ENCODE results near the gene WFDC8. TPM values are rescaled to one million over a fixed set of nuclear protein-coding genes. Genes with fewer than 3 reads are reported as not detected.

The WFDC8 gene
- total RNA-seq (under 1 TPM in 1 of 7 donors, not detected in 6; 0.23 TPM), polyA plus RNA-seq (not detected)
- long read RNA-seq, donor 1, result 0 reads
- long read RNA-seq, donor 2, result 0 reads
- long read RNA-seq, donor 3, result 0 reads

DNA sequence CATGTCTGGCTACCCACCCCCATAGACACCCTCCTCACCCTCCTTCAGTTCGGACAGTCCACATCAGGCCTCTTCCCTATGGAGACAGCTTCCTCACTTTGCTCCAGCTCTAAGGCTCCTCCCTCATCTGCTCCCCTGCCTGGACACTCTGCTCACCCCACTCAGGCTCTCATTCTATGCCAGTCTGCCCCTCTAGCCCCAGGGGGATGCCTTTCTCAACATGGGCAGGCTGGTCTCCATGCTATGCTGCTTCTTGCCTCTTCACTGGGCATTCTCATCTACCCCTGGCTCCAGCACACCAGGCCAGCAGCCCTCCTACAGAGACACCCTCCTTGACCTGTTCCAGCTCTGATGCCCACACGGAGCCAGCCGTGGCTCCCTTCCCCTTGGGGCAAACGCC, at the start of gene WFDC8:
TSS of gene WFDC8 (minus strand) at position 101 of the 400 bp plus-strand sequence. CDS start at position 64, 37 bp downstream.
- Histone ChIP-seq H3K27ac (no peak within 1 kb of the TSS), H3K27me3 (no peaks in the 10 kb centered on the region), H3K4me3 (no peak within 1 kb of the TSS), H3K9me3 (no peaks in the 10 kb centered on the region), H3K4me1 (ENCODE audit: insufficient read depth) (no peaks in the 10 kb centered on the region), H3K36me3 (no peaks in the 10 kb centered on the region)
- no peak for DNase-seq
- WGBS, 3 donors, result 55 to 74% (median 56%) methylated on average over 4 of the region's 4 CpGs
- TF ChIP-seq, protein P1, sequence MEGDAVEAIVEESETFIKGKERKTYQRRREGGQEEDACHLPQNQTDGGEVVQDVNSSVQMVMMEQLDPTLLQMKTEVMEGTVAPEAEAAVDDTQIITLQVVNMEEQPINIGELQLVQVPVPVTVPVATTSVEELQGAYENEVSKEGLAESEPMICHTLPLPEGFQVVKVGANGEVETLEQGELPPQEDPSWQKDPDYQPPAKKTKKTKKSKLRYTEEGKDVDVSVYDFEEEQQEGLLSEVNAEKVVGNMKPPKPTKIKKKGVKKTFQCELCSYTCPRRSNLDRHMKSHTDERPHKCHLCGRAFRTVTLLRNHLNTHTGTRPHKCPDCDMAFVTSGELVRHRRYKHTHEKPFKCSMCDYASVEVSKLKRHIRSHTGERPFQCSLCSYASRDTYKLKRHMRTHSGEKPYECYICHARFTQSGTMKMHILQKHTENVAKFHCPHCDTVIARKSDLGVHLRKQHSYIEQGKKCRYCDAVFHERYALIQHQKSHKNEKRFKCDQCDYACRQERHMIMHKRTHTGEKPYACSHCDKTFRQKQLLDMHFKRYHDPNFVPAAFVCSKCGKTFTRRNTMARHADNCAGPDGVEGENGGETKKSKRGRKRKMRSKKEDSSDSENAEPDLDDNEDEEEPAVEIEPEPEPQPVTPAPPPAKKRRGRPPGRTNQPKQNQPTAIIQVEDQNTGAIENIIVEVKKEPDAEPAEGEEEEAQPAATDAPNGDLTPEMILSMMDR (IDR thresholded peaks at IDR 0.05), result no peak
- no peak for TF ChIP-seq EP300 (IDR thresholded peaks at IDR 0.05)
- TF ChIP-seq POLR2A (IDR thresholded peaks at IDR 0.05), result no peak
- intact Hi-C loops (cut with DNase I), result no loop called here

GRCh38 chr20:45626540-45626939, 47.5 kb upstream of the WFDC8 start:
- no peaks in the 10 kb centered on the region for H3K4me1 ChIP-seq (ENCODE audit: insufficient read depth)
- no peak for TF ChIP-seq POLR2A (IDR thresholded peaks at IDR 0.05)
- TF ChIP-seq, protein P1 (IDR thresholded peaks at IDR 0.05), result no peak
- TF ChIP-seq EP300 (IDR thresholded peaks at IDR 0.05), result no peak
- H3K36me3 ChIP-seq, result no peaks in the 10 kb centered on the region
- no peak overlapping the region for H3K27ac ChIP-seq
- 70 to 77% (median 74%) methylated on average over 2 of the region's 2 CpGs for WGBS, 3 donors
- no peak overlapping the region for H3K4me3 ChIP-seq
- no peaks in the 10 kb centered on the region for H3K27me3 ChIP-seq
- intact Hi-C loops (cut with DNase I), result no loop called here
- no peaks in the 10 kb centered on the region for H3K9me3 ChIP-seq
- no peak for DNase-seq

DNA sequence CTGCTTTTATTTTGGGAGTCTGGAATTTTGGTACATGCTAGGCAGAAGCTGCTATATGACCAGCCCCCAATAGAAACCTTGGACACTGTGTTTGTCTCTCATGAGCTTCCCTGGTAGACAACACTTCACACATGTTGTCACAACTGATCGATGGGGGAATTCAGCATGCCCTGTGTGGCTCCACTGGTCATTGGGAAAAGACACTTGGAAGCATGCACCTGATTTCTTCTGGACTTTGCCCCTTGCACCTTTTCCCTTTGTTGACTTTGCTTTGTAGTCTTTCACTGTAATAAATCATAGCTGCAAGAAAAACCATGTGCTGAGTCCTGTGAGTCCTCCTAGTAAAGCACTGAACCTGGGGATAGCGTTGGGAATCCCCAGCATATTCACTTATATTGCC, 42.5 kb upstream of the WFDC8 start:
- 78 to 83% (median 80%) methylated on average over 2 of the region's 2 CpGs for WGBS, 3 donors
- intact Hi-C loops (cut with DNase I), result no loop called here
- H3K27me3 ChIP-seq, result no peaks in the 10 kb centered on the region
- no peak overlapping the region for H3K4me3 ChIP-seq
- H3K36me3 ChIP-seq, result no peaks in the 10 kb centered on the region
- H3K27ac ChIP-seq, result no peak overlapping the region
- no peaks in the 10 kb centered on the region for H3K9me3 ChIP-seq
- DNase-seq, result no peak
- no peak for TF ChIP-seq POLR2A (IDR thresholded peaks at IDR 0.05)
- TF ChIP-seq, protein P1 (IDR thresholded peaks at IDR 0.05), result no peak
- no peak for TF ChIP-seq EP300 (IDR thresholded peaks at IDR 0.05)
- no peaks in the 10 kb centered on the region for H3K4me1 ChIP-seq (ENCODE audit: insufficient read depth)

- TF ChIP-seq POLR2A (IDR thresholded peaks at IDR 0.05) (no peak), EP300 (IDR thresholded peaks at IDR 0.05) (no peak)
- WGBS, 3 donors, result 84 to 93% (median 86%) methylated on average over 2 of the region's 2 CpGs
- H3K4me3 ChIP-seq, result no peak overlapping the region
Observed at GRCh38 chr20:45617591-45617990, 38.5 kb upstream of the WFDC8 start.

DNA sequence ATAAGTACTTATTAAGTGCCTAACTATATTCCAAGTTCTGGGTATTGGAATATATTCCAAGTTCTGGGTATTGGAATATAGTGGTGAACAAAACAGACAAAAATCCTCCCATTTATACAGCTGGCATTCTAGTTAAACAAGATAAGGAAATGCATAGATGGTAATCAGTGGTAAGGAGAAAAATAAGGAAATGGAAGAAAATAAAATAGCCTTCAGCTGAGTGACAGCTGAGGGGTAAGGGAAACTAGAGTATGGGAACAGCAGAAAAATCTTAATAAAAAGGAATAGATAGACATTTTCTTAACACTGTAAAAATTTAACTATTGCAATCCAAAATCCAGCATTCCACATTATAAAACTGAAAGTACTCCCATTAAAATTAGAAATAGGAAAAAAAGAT, 33.2 kb upstream of the WFDC8 start:
- Histone ChIP-seq H3K4me3 (no peak overlapping the region), H3K27ac (no peak overlapping the region), H3K9me3 (no peaks in the 10 kb centered on the region), H3K27me3 (no peaks in the 10 kb centered on the region), H3K36me3 (no peaks in the 10 kb centered on the region), H3K4me1 (ENCODE audit: insufficient read depth) (no peaks in the 10 kb centered on the region)
- TF ChIP-seq EP300 (IDR thresholded peaks at IDR 0.05) (no peak), POLR2A (IDR thresholded peaks at IDR 0.05) (no peak)
- TF ChIP-seq, protein P1 (IDR thresholded peaks at IDR 0.05), result no peak
- intact Hi-C loops (cut with DNase I), result no loop called here
- no peak for DNase-seq

More at GRCh38 chr20:45617591-45617990, 38.5 kb upstream of the WFDC8 start:
- intact Hi-C loops (cut with DNase I), result no loop called here
- H3K4me1 ChIP-seq (ENCODE audit: insufficient read depth), result no peaks in the 10 kb centered on the region
- H3K27me3 ChIP-seq, result no peaks in the 10 kb centered on the region
- DNase-seq, result no peak
- no peaks in the 10 kb centered on the region for H3K9me3 ChIP-seq
- H3K27ac ChIP-seq, result no peak overlapping the region
- H3K36me3 ChIP-seq, result no peaks in the 10 kb centered on the region

Measured in ovary (tissue), 10 donors.